DMS 273 treated with DMSO at 0.1 percent for 48 hours (cell line): ENCODE results near the gene SASH1.
A peak's percentile ranks its signal among the peaks of the same experiment; 100 is the strongest.

Experiments
- DNase-seq: peaks from one replicate; lab custom pipeline; 2025; lab: John Stamatoyannopoulos, UW

Gene SASH1

DNA sequence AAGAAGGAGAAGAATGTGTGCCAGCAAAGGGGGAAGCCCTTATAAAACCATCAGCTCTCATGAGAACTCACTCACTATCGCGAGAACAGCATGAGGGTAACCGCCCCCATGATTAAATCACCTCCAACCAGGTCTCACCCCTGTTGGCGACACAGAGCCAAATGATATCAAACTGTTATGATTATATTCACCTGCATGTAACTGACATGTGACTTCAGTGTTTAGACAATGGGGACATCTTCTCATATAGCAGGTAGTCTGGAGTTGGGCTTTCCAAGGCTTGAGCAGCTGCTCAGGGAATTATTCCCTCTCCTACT, 115.2 kb downstream of the SASH1 start:
- no peak for DNase-seq

- DNase-seq: no peak
Observed at GRCh38 chr6:148459238-148459637, 116.6 kb downstream of the SASH1 start.

DNA sequence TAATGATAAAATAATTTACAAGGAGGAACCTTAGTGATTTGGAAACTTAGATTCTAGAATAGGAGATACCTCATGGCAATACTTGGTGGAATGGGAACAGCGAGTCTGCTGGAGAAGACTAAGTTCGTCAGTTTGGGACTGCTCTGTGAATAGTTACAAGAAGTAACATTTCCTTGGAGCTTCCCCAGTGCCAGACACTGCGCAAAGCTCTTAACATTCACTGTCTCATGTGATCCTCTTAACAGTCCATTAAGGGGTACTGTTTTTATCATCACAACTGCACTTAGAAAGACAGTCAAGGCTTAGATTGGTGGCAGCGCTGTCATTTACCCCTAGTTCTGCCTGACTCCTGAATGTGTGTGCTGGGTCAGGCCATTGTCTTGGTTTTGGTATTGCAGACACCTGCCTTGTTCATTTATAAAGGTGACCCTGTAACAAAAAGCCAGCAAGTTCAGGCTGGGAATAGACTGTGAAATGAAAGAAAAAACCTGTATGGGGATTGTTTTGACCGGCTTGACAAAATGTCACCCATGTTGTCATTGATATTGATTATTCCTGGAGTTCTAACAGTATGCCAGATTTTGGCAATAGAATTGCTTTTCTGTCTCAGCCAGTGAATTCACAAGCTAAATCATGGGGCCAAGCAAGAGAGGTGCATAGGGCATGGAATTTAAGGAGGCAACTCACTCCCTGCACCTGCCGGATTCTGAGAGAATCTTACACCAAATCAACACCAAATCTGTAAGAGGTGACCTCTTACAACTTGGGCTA, 118.4 kb downstream of the SASH1 start:
- DNase-seq: no peak

DNA sequence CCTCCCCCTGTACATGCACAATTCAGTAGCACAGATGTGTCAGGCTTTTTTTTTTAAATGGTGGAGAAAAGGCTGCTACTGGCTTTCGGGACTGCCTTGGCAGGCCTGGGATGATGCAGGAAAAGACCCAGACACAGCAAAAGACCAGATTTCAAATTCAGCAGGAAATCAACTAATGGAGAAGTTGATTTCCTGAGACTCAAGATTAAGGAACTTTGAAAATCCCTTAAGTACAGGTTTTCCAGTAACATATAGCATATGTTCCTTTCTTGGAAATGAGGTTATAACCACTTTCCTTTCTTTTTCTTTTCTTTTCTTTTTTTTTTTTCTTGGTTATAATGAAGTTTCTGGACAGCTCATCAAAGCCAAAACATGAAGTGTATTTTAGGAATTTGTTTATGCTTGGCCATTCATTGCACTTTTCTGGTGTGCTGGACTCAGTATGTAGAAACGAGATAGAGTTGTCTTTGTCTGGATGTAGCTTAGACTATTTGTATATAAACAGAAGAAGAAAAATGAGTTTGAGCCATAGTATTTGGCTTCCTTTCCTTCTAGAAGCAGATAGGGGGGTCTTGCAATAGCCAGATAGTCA, 119.4 kb downstream of the SASH1 start:
- no peak for DNase-seq

GRCh38 chr6:148463671-148464070, 121.0 kb downstream of the SASH1 start:
- DNase-seq: no peak

GRCh38 chr6:148464319-148465010, 121.8 kb downstream of the SASH1 start:
- peak; percentile 52 for DNase-seq

- no peak for DNase-seq
Observed at GRCh38 chr6:148465011-148465335, 122.3 kb downstream of the SASH1 start.

DNA sequence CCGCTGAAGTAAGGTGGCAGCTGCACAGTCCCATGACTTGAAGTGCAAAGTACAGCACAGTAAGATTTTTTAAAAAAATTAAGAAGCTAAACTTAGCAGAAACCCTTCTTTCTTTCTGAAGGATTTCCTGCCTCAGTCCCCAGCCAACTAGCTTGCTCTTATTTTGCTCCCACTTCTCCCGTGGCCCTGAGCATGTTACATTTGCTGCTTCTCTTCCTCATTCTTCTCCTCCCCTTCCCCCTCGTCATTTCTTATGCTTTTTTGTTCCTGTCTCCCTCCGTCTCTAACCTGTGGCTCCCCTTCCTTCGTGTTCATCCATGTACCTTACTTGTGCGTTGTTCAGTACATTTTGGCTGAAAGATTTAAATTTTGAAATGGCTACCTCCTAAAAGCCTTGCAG, 123.0 kb downstream of the SASH1 start:
- DNase-seq: no peak

GRCh38 chr6:148466158-148466557, 123.5 kb downstream of the SASH1 start:
- no peak for DNase-seq

- DNase-seq: no peak
Observed at GRCh38 chr6:148467926-148468325, 125.3 kb downstream of the SASH1 start.

GRCh38 chr6:148470156-148470555, 127.5 kb downstream of the SASH1 start:
- DNase-seq: no peak

- DNase-seq: no peak
Observed at GRCh38 chr6:148470606-148471465, 128.2 kb downstream of the SASH1 start.

DNA sequence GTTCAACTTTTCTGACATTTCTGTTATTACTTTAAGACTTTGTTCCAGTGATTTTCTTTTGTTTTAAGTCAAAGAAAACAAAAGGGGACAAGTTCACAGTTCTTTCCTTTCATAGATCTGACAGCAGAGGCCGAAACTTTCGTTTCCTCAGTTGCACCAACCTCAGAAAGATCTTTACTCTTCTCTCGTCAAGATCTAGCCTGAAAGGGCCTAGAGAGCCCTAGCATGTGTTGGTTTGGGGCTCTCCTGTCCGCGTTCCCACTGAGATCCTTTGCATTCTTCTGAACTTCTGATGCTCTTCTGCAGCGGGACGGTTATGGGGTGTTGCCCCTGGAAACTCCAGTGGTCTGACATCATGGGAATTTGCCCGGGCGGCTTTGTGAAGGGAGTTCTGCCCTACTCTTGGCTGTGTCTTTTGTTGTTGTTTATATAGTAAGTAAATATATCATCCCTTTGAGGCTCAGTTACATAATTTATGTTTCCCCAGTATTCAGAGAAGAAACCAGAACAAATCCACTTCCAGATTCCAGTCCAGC, 129.1 kb downstream of the SASH1 start:
- DNase-seq: no peak

DNA sequence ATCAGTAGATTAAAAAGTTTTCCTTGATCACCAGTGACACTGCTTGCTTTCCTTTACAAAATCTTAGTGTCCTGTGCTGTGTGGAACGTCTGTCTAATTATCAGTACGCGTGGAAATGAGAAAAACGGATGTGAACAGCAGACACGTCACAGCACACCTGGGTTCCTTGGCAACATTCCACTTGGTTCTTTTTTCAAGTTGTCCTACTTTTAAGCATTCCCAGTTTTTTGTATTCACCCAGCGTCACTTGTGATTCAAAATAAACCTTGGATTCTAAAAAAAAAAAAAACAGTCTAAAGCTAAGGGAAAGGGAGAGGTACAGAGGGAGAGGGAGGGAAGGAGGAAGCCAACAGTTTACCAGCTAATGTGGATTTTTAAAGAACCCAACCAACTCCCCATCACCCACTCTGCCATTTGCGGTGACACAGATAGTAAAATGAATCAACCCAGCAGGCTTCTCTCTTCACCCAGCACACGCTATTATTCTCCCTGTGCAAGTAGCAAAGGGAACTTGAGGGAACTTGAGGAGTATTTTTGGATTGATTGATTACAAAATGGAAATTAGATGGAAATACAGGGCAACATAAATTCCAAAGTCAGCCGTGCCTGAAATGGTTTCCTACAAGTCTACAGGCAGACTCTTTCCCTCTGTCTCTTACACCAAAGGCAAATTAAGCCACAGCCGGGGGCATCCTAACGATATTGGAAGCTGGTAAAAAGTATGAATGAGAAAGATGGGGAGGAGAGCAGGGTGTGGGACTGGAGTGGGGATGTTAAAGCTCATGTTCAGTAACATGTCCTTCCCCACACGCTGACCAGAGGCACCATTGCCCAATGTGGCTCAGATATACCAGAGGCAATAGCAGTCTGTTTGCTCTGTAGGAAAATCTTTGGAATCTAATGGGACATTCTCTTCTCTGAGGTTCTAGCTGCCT, 129.8 kb downstream of the SASH1 start:
- no peak for DNase-seq

GRCh38 chr6:148479497-148479896, 136.9 kb downstream of the SASH1 start:
- DNase-seq: no peak

DNA sequence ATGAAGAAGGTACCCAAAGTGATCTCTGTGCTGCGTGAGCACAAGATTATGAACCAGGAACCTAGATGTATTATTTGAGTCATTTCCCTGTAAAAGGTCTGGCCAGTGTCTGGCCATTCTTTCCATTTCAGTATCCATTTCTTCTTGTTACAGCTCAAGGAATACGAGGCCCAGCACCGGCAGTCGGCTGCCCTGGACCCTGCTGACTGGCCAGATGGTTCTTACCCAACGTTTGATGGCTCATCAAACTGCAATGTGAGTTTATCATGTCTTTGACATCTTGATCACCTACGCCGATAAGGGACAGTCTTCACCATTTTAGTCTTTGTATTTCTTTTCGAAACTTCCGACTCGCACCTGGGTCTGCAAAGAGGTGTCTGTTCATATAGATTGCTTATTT, 144.8 kb downstream of the SASH1 start:
- DNase-seq: no peak

DNA sequence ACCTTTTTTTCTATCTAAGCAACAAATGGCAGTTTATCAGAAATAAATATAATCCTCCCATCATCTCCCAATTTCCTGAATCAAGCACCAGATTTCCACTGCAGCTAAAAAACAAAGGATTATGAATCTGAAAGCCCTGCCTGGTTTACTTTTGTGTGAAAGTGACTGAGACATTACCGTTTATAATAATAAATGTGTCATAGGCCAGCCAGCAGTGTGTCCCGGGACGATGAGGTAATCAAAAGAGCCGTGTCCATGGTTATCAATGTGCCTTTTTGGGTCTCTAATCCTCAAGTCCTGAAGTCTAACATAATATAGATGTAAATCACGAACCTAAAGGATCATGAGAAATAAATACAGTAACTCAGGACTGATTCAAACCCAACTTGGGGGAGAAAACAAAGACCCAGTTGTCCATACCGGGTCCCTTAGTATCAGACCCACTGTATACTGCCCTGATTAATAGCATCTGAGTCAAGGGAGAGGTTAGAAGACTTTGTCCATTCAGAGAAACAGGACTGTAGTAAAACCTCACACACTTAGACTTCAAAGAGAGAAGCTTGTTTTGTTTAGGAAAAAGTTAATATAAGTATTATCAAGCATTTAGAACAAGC, 149.1 kb downstream of the SASH1 start:
- no peak for DNase-seq

DNA sequence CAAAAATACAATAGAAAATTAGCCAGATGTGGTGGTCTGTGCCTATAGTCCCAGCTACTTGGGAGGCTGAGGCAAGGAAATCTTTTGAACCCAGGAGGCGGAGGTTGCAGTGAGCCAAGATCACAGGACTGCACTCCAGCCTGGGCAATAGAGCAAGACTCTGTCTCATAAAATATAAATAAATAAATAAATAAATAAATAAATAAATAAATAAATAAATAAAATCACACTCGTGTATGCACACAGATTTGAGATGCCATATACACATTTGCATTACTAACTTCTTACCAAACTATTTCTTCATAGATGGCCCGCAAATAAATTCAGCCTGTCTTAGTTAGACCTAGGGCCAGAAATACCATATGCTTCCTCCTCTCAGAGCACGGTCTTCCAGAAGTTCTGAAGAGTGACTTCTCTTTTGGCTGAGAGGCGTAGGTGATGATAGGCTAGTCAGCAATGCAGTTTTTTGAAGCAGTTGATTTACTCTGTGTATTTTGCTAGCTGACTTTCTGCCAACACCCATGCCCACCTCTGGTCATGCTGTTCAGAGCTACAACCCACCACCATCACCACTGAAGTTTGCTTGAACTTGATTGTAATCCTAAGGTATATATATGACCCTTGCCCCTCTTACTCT, 150.1 kb downstream of the SASH1 start:
- DNase-seq: no peak

GRCh38 chr6:148493424-148493823, 150.8 kb downstream of the SASH1 start:
- DNase-seq: no peak

- no peak for DNase-seq
Observed at GRCh38 chr6:148494226-148494625, 151.6 kb downstream of the SASH1 start.
